HT-29 (cell line): ENCODE data around the gene TEX30. TPM values are rescaled to one million over a fixed set of nuclear protein-coding genes. Genes with fewer than 3 reads are reported as not detected.

Source experiments
- DNase-seq: peaks from one replicate; pipeline ENCODE4 v3.0.0-alpha.2; 2015; ENCODE audit warnings: low spot score
- total RNA-seq: library from RNA; depleted of rRNA; stranded (reverse); fragments of >200 nt; shearing (Covaris generic); gene quantifications from 2 replicates; pipeline ENCODE4 v1.2.3, GENCODE V29; 2014

TEX30 gene
- total RNA-seq, 1 experiment from 2014 or later, result 19.4 TPM

- DNase-seq, result no peak
Observed at GRCh38 chr13:102779436-102780159, 6.0 kb upstream of the TEX30 start.

GRCh38 chr13:102777736-102778135 lies 4.2 kb upstream of the TEX30 start:
- no peak for DNase-seq

- DNase-seq, result no peak
Observed at GRCh38 chr13:102776271-102776670, 2.7 kb upstream of the TEX30 start.

DNA sequence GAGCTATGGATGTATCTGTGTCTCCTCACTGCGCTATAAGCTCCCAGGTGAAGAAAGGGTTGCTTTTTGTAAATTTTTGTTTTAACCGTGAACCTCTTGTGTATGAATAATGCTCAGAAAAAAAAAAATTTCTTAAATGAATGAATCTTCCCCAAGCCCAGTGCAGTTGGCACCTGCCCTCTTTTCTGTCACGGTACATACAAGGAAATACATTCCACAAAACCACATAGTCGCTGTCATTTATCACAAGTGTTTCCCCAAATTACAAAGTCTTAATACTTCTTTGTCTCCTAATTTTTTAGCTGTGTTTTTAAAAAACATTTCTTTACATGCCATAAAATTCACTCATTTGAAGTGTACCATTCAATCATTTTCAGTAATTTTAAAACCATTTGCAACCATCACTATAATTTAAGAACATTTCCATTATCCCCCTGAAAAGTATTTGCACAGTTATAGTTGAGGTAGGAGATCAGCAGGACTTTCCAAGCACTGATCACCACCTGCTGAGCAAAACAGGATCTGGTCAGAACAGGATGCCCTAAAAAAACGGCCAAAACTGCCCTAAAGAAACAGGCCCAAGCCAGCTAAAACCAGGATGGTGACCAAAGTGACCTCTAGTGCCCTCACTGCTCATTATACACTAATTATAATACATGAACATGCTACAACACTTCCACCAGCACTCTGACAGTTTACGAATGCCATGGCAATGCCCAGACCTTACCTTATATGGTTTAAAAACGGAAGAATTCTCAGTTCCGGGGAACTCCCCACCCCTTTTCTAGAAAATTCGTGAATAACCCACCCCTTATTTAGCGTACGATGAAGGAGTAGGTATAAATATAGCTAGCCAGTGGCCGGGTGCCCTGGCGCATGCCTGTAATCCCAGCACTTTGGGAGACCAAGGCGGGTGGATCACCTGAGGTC lies 1.3 kb upstream of the TEX30 start:
- no peak for DNase-seq

DNA sequence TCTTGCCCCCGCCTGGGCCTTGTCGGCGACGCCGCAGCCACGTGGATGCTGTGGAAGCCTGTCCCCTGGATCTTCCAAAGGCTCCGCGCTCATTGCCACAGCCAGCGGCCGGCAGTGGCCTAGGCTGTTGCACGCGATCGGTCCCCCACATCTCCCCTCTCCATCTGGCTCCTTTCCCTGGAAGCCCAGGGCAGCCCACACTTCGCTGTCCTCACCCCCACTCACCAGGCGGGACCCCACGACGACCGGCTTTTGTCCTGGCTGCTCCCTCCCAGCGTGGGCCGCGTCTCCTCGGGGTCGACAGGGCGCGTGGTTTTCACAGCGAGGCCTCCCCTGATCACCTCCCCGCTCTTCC lies 605 bp upstream of the TEX30 start:
- DNase-seq, result no peak

DNA sequence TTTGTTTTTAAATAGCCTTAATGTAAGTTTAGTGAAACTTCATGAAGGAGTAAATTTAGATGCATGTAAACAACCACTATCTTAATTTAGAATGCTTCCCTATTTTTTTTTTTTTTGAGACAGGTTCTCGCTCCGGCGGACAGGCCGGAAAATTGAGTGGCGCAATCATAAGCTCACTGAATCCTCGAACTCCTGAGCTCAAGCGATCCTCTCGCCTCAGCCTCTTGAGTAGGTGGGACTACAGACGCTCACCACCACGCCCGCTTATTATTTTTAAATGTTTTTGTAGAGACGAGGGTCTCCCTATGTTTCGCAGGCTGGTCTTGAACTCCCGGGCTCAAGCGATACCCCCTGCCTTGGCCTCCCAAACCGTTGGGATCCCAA lies 1.6 kb downstream of the TEX30 start:
- no peak for DNase-seq

- no peak for DNase-seq
Observed at GRCh38 chr13:102771298-102772041, 2.1 kb downstream of the TEX30 start.

DNA sequence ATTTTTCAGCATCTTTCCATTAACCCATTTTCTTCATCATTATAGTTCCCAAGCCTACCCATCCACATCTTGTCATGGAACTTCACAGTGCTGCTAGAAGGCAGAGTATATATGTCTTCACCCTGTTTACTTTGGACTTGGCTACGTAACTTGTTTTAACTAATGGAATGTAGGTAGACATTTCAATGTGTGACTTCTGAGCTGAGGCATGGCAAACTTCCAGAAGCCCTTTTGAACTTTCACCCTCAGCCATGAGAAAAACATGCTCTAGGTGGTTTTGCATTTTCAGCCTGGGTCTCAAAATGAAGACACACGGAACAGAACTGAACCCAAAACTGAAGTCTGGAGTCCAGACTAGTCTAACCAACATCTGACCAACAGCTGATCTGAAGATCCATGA lies 3.2 kb downstream of the TEX30 start:
- DNase-seq, result peak; percentile 63

DNA sequence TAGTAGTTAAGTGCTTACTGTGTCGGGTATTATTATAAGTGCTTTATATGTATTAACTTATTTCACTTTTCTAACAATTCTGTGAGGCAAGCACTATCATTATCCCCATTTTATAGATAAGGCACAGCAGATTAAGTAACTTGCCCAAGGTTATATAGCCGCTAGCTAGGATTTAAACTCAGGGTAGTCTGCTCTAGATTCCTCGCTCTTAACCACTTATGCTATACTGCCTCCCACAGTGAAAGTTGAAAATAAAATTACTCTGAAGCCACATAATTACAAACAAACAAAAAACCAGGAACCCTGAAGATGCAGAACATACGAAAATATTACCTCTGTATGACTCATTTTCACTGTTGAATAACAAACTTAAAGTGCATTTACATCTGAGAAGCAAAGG lies 3.9 kb downstream of the TEX30 start:
- no peak for DNase-seq

GRCh38 chr13:102768909-102769308 lies 4.7 kb downstream of the TEX30 start:
- DNase-seq, result no peak

DNA sequence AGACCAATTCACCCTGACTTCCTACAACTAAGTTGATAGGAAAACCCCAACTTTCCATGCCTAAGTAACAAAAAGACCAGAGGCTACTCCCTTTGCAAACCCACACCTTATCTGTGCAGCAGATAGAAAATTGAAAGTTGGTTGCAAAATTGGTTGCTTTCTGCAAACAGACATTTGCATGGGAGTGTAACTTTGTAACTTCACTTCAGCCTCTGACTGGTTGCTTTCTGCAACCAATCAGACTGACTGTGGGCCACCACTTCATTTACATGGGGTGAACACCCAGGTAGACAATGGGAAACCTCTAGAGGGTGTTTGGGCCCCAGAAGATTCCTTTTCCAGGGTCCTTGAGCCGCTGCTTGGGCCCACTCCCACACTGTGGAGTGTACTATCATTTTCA lies 9.8 kb downstream of the TEX30 start:
- DNase-seq, result no peak

DNA sequence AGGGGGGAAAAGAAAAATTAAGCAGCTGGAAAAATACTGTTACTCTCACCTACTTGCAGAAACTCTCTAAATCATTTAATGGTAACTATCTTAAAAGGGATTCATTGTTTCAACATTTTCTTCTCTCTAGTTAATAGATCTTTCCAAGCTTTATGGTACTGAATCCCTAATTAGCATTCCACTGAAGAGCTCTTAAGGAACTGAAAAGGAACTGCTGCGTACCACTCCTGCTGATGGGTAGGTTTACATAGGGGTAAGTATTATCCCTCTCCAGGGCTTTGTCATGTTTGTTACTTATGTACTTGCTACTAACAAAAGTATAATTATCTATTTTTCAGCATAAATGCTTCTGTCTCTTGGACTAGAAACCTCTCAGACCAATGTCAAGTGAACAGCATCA lies 12.5 kb downstream of the TEX30 start:
- DNase-seq, result no peak

DNA sequence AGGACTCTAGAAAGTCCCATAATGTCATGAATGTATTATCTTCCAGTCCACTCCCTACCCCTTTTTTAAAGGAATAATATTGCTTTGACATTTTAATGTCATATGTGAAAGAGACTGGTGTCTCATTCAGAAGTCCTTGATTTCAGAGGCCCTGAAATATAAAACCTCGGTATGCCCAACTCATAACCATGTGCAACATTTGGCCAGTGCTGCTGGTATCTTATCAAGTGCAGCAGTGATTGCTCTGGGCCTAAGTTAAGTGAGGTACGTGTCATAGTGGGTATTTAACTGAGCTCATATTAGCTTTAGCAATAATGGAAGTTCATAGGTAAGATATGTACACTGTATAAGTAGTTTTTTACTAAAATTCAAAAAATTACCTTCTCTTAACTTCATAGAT lies 14.7 kb downstream of the TEX30 start:
- no peak for DNase-seq

GRCh38 chr13:102757006-102757405 lies 16.6 kb downstream of the TEX30 start:
- DNase-seq, result no peak

GRCh38 chr13:102751886-102752285 lies 21.7 kb downstream of the TEX30 start:
- peak; percentile 28 for DNase-seq

DNA sequence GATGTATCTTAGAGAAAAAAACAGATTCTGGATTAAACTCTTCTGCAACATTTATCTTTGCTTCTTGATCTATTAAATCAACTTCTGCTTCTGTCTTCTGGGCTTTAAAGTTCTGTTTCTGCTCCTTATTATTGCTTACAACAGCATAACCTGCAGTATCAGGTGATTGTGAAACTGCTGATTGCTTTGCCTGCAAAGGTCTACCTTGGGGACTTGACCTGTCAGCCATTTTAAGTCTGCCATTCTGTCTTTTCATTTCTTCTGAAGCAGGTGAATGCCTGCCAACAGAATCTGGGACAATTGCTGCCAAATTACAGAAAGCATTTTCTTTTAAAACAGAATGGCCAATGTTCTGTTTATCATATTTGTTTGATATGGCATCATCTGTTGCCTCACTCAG lies 31.1 kb downstream of the TEX30 start:
- DNase-seq, result no peak

GRCh38 chr13:102742101-102742500 lies 31.5 kb downstream of the TEX30 start:
- DNase-seq, result no peak

- DNase-seq, result peak; percentile 21
Observed at GRCh38 chr13:102729560-102730270, 43.9 kb downstream of the TEX30 start.

DNA sequence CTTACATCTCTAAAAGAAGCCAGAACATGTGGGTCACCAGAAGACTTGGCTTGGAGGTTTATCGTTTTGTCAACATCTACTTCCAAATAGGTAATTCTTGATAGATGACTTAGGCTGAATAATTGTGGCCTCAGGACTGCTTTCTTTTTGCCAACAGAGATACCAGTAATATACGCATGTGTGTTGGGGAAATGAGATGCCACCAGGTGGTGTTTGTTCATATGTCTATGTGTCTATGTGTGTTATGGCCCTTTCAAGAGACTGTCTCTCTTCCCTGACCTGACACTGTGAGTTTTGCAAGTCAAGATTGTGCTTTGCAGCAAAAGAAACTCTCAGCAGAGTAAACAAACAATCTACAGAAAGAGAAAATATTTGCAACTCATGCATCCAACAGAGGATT lies 47.2 kb downstream of the TEX30 start:
- DNase-seq, result peak; percentile 49

- DNase-seq, result peak; percentile 75
Observed at GRCh38 chr13:102724923-102725322, 48.7 kb downstream of the TEX30 start.

- DNase-seq, result no peak
Observed at GRCh38 chr13:102721800-102722231, 51.8 kb downstream of the TEX30 start.

- no peak for DNase-seq
Observed at GRCh38 chr13:102718746-102719145, 54.8 kb downstream of the TEX30 start.
